GM12873 (cell line): ENCODE measurements around the gene PLBD1.

Experiments used
- TF ChIP-seq, protein P1 (sequence below): IDR thresholded peaks from 2 replicates; pipeline ENCODE4 v1.5.1; 2012; ENCODE audit warnings: low read depth, mild to moderate bottlenecking, moderate library complexity, low read length, control low read depth; ENCODE audit not compliant: insufficient read depth; ENCODE audit errors: missing control alignments

PLBD1 gene

DNA sequence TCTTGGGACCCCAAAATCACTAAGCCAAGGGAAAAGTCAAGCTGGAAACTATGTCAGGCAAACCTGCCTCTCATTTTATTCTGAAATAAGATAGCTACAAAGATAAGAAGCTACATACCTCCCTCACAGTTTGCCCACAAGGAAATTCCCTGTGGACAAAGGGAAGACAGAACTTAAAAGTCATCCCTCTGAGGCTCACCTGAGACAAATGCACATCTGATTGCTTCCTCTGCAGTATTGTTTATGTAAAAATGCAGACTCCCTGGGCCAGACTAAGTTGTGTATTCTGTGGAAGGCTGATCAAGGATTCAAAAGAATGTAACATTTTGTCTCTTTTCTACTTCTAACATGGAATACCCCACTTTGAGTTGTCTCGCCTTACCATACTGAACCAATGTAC, 2.5 kb upstream of the PLBD1 start:
- TF ChIP-seq, protein P1, sequence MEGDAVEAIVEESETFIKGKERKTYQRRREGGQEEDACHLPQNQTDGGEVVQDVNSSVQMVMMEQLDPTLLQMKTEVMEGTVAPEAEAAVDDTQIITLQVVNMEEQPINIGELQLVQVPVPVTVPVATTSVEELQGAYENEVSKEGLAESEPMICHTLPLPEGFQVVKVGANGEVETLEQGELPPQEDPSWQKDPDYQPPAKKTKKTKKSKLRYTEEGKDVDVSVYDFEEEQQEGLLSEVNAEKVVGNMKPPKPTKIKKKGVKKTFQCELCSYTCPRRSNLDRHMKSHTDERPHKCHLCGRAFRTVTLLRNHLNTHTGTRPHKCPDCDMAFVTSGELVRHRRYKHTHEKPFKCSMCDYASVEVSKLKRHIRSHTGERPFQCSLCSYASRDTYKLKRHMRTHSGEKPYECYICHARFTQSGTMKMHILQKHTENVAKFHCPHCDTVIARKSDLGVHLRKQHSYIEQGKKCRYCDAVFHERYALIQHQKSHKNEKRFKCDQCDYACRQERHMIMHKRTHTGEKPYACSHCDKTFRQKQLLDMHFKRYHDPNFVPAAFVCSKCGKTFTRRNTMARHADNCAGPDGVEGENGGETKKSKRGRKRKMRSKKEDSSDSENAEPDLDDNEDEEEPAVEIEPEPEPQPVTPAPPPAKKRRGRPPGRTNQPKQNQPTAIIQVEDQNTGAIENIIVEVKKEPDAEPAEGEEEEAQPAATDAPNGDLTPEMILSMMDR = no peak

DNA sequence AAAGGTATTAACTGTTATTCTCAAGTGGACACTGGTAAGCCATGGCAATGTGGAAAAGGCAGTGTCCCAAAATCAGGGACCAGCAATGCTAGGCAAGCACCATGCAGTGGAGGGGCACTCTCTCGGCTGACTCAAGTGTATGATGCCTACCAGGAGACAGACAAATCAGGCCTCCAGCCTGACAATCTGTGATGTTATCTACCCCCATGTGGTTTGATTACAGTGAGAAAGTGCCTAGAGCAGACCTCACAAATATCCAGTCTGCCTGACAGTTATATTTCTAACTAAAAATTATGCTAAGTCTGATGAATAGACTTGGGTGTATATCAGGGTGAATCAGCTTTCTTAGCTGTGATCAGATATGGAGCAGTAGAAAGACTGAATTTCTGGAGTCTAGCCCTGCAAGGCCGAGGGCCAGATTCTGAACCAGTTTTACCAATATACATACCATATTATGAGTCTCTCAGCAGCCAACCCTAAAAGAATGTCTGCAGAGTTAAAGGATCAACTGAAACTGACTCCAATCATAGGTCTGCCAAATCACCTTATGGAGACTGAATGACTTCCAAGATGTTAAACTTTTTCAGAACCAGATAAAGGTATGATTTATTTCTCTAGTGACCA, 3.2 kb downstream of the PLBD1 start:
- TF ChIP-seq, protein P1 = no peak

DNA sequence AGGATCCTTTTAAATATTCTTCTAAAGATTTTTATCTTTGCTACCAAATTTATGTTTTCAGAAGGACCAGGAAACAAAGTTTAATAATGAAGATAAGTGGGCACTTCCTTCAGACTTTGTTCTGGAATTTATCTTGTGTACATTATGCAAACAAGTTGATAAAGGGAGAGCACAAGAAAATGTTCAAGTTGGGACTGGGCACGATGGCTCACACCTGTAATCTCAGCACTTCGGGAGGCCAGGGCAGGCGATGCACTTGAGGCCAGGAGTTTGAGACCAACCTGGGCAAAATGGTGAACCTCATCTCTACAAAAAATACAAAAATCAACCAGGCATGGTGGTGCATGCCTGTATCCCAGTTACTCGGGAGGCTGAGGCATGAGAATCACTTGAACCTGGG, 4.6 kb downstream of the PLBD1 start:
- TF ChIP-seq, protein P1 = no peak

DNA sequence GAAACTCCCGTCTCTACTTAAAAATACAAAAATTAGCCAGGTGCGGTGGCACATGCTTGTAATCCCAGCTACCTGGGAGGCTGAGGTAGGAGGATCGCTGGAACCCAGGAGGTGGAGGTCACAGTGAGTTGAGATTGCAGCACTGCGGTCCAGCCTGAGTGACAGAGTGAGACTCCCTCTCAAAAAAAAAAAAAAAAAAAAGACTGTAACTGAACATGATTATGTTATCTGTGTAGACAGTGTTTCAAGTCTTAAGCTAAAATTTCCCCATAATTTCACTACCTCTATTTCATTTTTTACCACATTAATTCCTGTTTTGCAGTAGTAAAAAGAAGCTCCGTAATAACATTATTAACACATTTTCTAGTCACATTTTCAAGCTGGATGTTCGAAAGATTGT, 5.4 kb downstream of the PLBD1 start:
- TF ChIP-seq, protein P1 = no peak

DNA sequence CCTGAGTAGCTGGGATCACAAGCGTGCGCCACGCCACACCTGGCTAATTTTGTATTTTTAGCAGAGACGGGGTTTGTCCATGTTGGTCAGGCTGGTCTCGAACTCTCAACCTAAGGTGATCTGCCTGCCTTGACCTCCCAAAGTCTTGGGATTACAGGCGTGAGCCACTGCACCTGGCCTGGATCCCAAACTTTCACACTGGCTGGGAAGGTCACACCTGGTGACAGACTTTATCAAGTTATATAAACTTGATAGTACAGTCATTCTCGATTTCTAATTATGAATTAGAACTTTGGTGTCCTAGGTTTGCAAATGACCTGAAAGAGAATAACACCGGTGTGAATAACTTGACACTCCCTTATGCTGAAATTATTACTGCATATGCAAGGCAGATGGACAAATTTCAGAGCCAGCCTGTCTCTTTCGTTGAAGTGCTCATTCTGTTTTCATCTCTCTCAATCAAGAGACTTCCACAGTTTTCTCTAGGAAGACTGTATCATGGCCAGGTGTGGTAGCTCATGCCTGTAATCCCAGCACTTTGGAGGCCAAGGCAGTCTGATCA, 5.9 kb downstream of the PLBD1 start:
- TF ChIP-seq, protein P1 = no peak

DNA sequence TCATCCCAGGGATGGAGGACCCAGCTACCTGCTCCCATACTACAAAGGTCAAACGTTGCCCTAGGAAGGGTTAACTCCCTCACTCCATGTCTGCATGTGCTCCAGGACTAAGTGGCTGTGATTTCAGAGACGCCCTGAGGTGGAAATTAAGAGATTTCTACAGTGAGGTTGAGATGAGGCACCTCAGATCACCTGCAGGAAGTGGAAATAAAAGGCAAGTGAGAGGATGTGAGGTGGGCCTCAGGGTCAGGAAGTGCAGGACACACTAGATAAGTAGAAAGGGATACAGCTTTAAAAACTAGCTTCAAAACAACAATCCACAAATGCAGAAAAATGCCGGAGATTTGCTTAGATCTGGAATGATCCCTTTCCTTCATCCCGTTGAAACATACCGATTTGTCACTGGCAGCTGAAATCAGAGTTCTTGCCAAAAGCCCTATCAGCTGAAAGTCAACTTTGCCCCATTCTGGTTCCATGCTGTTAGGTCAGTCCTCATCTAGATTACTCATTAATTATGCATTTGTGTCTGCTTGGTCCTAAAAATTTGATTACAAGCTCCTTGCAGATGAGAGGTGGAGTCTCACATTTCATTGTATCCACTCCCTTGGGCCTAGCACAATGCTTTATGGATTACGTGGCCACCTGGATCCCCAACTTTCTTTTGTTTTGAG, 6.6 kb downstream of the PLBD1 start:
- TF ChIP-seq, protein P1 = no peak

- TF ChIP-seq, protein P1 = no peak
Observed at GRCh38 chr12:14558473-14558959, 9.2 kb downstream of the PLBD1 start.
